SU-DHL-6 (cell line): ENCODE results near the gene PPP1R13B.

Source experiments
- H2AFZ ChIP-seq: fragments of 200-600 bp; sonication (generic); 2 replicates; pipeline ENCODE4 v1.6.1; 2014; ENCODE audit warnings: low read depth, mild to moderate bottlenecking, moderate library complexity, mixed read lengths, antibody characterized with exemption, low read length; ENCODE audit not compliant: severe bottlenecking
- H3F3A ChIP-seq: fragments of 200-600 bp; shearing (Covaris generic); 2 replicates; pipeline ENCODE4 v1.6.0; 2016; ENCODE audit warnings: antibody characterized with exemption, mild to moderate bottlenecking; ENCODE audit not compliant: insufficient read depth
- H3K27ac ChIP-seq: fragments of 200-600 bp; sonication (generic); 2 replicates; pipeline ENCODE4 v1.5.1; 2016; ENCODE audit warnings: low read depth, mild to moderate bottlenecking, low read length, moderate library complexity, mixed read lengths
- H3K27me3 ChIP-seq: fragments of 200-600 bp; sonication (generic), shearing (Covaris generic); 2 replicates; pipeline ENCODE4 v1.6.0; 2014; ENCODE audit warnings: mild to moderate bottlenecking, low read length
- H3K36me3 ChIP-seq: fragments of 200-600 bp; sonication (generic); 2 replicates; pipeline ENCODE4 v1.6.1; 2014; ENCODE audit warnings: mild to moderate bottlenecking, low read length, mixed read lengths
- H3K4me2 ChIP-seq: fragments of 300-600, 200-600 bp; shearing (Covaris generic), sonication (generic); 2 replicates; pipeline ENCODE4 v1.6.0; 2014; ENCODE audit warnings: low read length, low read depth, mild to moderate bottlenecking; ENCODE audit not compliant: poor library complexity, severe bottlenecking
- H3K4me3 ChIP-seq: fragments of 200-600 bp; sonication (generic); 2 replicates; pipeline ENCODE4 v1.5.1; 2014; ENCODE audit warnings: antibody characterized with exemption, low read length, mild to moderate bottlenecking, mixed read lengths; ENCODE audit not compliant: insufficient read depth, poor library complexity, severe bottlenecking
- H3K79me2 ChIP-seq: fragments of 200-600 bp; sonication (generic); 2 replicates; pipeline ENCODE4 v1.6.1; 2014; ENCODE audit warnings: mild to moderate bottlenecking, low read length, moderate library complexity; ENCODE audit not compliant: insufficient read depth
- H3K9ac ChIP-seq: fragments of 200-600 bp; sonication (generic); 2 replicates; pipeline ENCODE4 v1.7.0; 2014; ENCODE audit warnings: mild to moderate bottlenecking, low read length
- H3K9me2 ChIP-seq: fragments of 200-600 bp; sonication (generic); replicated peaks from 2 replicates; pipeline ENCODE4 v1.6.1; 2014; ENCODE audit warnings: low read length; ENCODE audit not compliant: insufficient read depth
- H3K9me3 ChIP-seq: fragments of 200-600 bp; sonication (generic); 2 replicates; pipeline ENCODE4 v1.6.1; 2014; ENCODE audit warnings: low read length, mixed read lengths; ENCODE audit not compliant: insufficient read depth
- H4K20me1 ChIP-seq: fragments of 200-600 bp; sonication (generic); 2 replicates; pipeline ENCODE4 v1.6.1; 2014; ENCODE audit warnings: low read depth, mild to moderate bottlenecking, antibody characterized with exemption, low read length, moderate library complexity, mixed read lengths
- EZH2phosphoT487 ChIP-seq: fragments of 200-600 bp; sonication (generic), shearing (Covaris generic); conservative IDR thresholded peaks from 2 replicates; pipeline ENCODE4 v1.6.1; 2018; ENCODE audit warnings: mild to moderate bottlenecking, antibody characterized with exemption, low read length, moderate library complexity, mixed read lengths
- TF ChIP-seq, protein P1 (sequence below): fragments of 200-600 bp; sonication (generic); IDR thresholded peaks from one replicate; pipeline ENCODE4 v1.5.1; 2017; ENCODE audit warnings: antibody characterized with exemption, mild to moderate bottlenecking, low read length, moderate library complexity; ENCODE audit not compliant: insufficient read depth, poor library complexity, severe bottlenecking

Gene PPP1R13B

DNA sequence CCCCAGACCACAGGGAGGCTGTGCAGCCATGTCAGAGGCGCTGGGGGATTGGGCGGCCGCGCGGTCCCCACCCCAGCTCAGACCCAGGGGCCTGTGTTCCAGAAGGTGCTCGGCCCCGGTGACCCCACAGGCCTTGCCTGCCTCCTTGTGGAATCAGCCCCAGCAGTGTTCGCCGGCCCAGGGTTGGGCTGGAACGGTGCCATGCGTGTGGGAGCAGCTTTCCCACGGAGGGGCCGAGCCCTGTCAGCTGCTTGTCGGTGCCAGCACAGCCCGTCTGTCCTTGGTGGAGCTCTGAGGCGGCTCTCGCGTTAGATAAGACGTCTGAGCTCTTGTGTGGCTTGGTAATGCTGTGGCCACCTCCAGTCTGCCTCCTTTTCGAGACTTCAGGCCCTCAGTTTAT is 123.3 kb downstream of the PPP1R13B start:
- Histone ChIP-seq H3K79me2 (peaks cover 56% of the 10 kb centered on the region), H3K9me2 (no peaks in the 10 kb centered on the region), H4K20me1 (no peaks in the 10 kb centered on the region), H2AFZ (no peak overlapping the region), H3K9ac (no peak overlapping the region), H3K4me2 (no peak overlapping the region), H3F3A (no peaks in the 10 kb centered on the region), H3K27ac (no peak overlapping the region), H3K27me3 (no peaks in the 10 kb centered on the region), H3K4me3 (no peak overlapping the region), H3K36me3 (no peaks in the 10 kb centered on the region), H3K9me3 (no peaks in the 10 kb centered on the region)
- TF ChIP-seq EZH2phosphoT487, result no peak
- TF ChIP-seq, protein P1, sequence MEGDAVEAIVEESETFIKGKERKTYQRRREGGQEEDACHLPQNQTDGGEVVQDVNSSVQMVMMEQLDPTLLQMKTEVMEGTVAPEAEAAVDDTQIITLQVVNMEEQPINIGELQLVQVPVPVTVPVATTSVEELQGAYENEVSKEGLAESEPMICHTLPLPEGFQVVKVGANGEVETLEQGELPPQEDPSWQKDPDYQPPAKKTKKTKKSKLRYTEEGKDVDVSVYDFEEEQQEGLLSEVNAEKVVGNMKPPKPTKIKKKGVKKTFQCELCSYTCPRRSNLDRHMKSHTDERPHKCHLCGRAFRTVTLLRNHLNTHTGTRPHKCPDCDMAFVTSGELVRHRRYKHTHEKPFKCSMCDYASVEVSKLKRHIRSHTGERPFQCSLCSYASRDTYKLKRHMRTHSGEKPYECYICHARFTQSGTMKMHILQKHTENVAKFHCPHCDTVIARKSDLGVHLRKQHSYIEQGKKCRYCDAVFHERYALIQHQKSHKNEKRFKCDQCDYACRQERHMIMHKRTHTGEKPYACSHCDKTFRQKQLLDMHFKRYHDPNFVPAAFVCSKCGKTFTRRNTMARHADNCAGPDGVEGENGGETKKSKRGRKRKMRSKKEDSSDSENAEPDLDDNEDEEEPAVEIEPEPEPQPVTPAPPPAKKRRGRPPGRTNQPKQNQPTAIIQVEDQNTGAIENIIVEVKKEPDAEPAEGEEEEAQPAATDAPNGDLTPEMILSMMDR, result no peak

DNA sequence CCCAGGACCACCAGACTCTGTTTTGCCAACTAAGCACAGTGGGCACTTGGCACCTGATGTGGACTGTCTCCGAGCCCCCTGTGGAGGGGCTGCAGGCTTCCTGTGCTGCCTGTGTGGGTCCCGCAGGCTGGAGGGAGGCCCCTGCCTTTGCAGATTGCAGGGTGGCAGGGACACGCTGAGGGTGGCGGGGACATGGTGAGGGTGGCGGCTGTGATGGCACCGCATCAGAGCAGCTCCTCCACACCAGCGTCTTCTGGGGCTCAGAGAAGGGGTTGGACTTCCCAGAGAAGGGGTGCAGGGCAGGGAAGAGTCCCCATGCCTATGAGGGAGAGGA is 123.7 kb downstream of the PPP1R13B start:
- Histone ChIP-seq H3K4me3 (no peak overlapping the region), H3K36me3 (no peaks in the 10 kb centered on the region), H3K9me3 (no peaks in the 10 kb centered on the region), H3K9ac (no peak overlapping the region), H3K4me2 (no peak overlapping the region), H2AFZ (no peak overlapping the region), H3K27me3 (no peaks in the 10 kb centered on the region), H3K9me2 (no peaks in the 10 kb centered on the region), H3K79me2 (peaks cover 59% of the 10 kb centered on the region), H3F3A (no peaks in the 10 kb centered on the region), H4K20me1 (no peaks in the 10 kb centered on the region), H3K27ac (no peak overlapping the region)
- TF ChIP-seq, protein P1, result no peak
- TF ChIP-seq EZH2phosphoT487, result no peak

DNA sequence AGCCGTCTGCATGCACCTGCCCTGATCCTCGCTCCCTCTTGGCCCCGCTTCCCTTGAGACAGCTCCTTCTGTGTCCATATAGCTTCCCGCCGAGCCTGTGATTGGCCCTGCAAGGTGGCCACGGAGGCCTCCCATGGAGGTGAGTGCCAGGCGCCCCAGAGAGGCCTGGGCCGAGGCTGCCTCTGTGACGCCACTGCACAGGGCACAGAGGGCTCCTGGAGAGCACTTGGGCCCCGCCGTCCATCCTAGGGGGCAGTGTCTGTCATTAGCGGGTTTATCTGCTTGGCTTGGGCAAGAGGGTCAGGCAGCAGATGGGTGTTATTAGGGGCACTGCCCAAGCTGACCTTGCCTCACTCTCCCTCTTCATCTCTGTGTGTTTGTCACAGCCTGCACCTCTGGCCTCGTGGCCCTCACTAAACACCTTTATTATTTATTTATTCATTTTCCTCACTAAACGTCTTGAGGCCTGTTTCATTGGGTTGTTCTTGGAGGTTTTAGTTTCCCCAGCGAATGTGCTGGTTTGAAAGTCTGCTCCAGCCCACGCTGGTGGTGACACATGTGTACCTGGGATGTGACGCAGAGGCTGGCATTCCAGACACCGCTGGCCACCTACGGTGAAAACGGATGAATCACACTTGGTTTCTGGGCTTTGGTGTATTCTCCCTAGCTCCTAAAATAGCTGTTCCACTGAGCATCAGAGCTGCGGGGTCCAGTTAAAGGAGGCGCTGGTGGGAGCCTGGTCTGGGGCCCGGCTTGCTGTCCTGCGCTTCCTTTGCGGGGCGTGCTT is 125.8 kb downstream of the PPP1R13B start:
- Histone ChIP-seq H3K9me2 (no peaks in the 10 kb centered on the region), H3K36me3 (no peaks in the 10 kb centered on the region), H4K20me1 (no peaks in the 10 kb centered on the region), H3K9me3 (no peaks in the 10 kb centered on the region), H3K27ac (no peak overlapping the region), H3K27me3 (no peaks in the 10 kb centered on the region), H3K79me2 (peaks cover 80% of the 10 kb centered on the region), H3F3A (no peaks in the 10 kb centered on the region), H3K4me3 (no peak overlapping the region), H2AFZ (no peak overlapping the region), H3K9ac (no peak overlapping the region), H3K4me2 (no peak overlapping the region)
- TF ChIP-seq EZH2phosphoT487, result no peak
- TF ChIP-seq, protein P1, result no peak
